Hematopoietic multipotent progenitor cell treated with erythropoietin and hydrocortisone succinate and interleukin-3 and kit ligand, for 4 days (in vitro differentiated cells): ENCODE results near the gene BRMS1.

Experiments used
- DNase-seq: peaks from one replicate; pipeline ENCODE4 v3.0.0-alpha.2; 2015

Gene BRMS1

GRCh38 chr11:66297610-66298009, 47.3 kb downstream of the BRMS1 start:
- DNase-seq, result no peak

GRCh38 chr11:66294626-66295620, 50.0 kb downstream of the BRMS1 start:
- no peak for DNase-seq

GRCh38 chr11:66293777-66294625, 50.9 kb downstream of the BRMS1 start:
- no peak for DNase-seq

GRCh38 chr11:66293352-66293751, 51.6 kb downstream of the BRMS1 start:
- DNase-seq, result no peak

GRCh38 chr11:66292543-66293332, 52.2 kb downstream of the BRMS1 start:
- DNase-seq, result no peak

- no peak for DNase-seq
Observed at GRCh38 chr11:66291706-66292542, 53.0 kb downstream of the BRMS1 start, which contains the start of gene TMEM151A. TMEM151A (plus strand) TSS chr11:66291894; CDS start chr11:66292014, 120 bp downstream.

GRCh38 chr11:66291303-66291705, 53.6 kb downstream of the BRMS1 start:
- no peak for DNase-seq

- no peak for DNase-seq
Observed at GRCh38 chr11:66290330-66290621, 54.6 kb downstream of the BRMS1 start.

GRCh38 chr11:66289548-66290329, 55.2 kb downstream of the BRMS1 start:
- DNase-seq, result peak; percentile 88

GRCh38 chr11:66288671-66289547, 56.0 kb downstream of the BRMS1 start, which contains the start of gene YIF1A:
YIF1A (minus strand) TSS chr11:66289143; CDS start chr11:66288985, 158 bp downstream.
- DNase-seq, result peak; percentile 99

GRCh38 chr11:66287889-66288670, 56.8 kb downstream of the BRMS1 start:
- DNase-seq, result peak; percentile 33
